GM19240 (cell line): ENCODE results near the gene ELAVL2.
"Not testable (repeated sequence)": the region's sequence is repeated elsewhere in the genome, so short reads cannot be mapped to it uniquely, and the experiment has no call there.

ENCODE experiments used
- DNase-seq: peaks from one replicate; pipeline ENCODE4 v3.0.0; 2011; ENCODE audit warnings: low spot score; ENCODE audit not compliant: insufficient read length

The ELAVL2 gene

DNA sequence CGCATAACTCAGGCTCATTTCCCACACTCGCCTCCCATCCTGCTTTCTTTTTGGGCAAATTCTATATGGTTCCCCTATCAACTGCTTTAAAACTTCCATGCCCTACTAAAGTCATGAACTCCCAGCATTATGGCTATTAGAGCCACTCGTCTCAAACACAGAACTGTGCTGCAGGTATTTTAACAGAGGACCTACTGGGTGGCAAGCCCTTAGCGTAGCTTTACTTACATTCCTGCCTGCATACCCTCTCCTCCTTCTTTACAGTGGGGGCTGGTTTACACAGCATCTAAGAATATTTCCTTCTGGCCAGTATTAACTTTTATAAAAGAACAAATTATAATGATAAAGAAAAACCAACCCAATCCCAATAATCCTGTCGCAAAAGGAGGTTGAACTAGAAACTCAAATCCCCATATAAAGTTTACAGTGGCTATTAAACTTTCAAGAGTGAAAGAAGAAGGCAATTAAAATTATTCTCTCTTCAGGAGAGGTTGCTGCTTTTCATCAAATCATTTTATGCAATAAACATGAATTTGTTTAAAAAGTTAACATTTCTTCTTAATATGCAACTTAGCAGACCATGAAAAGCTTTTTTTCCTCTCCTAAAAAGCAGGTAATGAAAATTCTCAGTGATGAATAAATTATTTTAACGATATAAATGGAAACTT, 100.6 kb downstream of the ELAVL2 start:
- no peak for DNase-seq

DNA sequence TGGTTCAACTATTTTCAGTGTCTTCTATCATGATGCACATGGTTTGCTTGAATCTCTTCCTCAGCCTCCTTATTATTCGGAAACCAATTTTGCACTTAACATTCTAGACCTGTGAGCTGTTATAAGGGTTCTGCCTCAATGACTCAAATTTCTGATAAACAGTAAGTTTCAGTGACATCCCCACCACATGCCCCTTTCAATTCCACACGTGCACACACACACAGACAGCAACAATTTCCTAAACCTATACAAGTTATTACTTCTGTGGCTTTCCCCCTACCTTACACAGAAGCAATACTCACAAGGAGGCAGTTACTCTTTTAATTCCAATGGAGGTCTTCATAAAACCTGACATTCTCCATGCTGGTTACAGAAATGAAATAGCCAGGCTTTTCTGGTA, 102.4 kb downstream of the ELAVL2 start:
- DNase-seq, result no peak

DNA sequence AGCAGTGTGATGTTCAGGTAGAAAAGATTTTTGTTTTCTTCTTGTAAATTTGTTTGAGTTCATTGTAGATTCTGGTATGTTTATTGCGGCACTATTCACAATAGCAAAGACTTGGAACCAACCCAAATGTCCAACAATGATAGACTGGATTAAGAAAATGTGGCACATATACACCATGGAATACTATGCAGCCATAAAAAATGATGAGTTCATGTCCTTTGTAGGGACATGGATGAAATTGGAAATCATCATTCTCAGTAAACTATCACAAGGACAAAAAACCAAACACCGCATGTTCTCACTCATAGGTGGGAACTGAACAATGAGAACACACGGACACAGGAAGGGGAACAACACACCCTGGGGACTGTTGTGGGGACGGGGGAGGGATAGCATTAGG, 103.0 kb downstream of the ELAVL2 start:
- DNase-seq, result not testable (repeated sequence)

- no peak for DNase-seq
Measured at GRCh38 chr9:23721466-23721865, 104.6 kb downstream of the ELAVL2 start.

- DNase-seq, result no peak
Measured at GRCh38 chr9:23717505-23717904, 108.5 kb downstream of the ELAVL2 start.

GRCh38 chr9:23707249-23707648, 118.8 kb downstream of the ELAVL2 start:
- DNase-seq, result no peak

DNA sequence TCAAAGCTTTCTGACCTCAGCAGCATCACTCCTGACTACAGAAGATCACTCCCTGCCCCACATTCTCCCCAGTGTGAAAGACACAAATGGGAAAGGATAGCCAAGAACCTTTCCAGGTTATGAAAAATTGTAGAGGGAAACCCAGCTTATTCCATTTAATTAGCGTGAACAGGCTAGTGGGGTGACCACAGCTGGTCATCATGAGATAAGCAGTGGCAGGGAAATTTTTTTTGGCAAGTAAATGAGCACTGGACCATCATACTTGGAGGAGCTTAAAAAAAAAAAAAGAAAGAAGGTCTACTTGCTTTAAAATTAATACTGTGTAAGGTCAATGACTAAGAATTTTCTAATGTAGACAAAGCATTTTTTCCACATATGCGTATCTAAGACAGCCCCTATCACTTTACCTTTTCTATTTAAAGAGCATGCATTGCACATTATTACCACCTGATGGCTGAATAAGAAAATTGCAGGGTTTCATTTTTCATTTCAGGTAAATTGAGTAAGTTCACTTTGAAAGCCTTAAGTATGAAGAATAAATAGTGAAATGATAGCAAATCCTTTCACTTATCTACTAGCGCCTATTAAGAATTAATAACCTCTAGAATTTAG, 123.6 kb downstream of the ELAVL2 start:
- no peak for DNase-seq

DNA sequence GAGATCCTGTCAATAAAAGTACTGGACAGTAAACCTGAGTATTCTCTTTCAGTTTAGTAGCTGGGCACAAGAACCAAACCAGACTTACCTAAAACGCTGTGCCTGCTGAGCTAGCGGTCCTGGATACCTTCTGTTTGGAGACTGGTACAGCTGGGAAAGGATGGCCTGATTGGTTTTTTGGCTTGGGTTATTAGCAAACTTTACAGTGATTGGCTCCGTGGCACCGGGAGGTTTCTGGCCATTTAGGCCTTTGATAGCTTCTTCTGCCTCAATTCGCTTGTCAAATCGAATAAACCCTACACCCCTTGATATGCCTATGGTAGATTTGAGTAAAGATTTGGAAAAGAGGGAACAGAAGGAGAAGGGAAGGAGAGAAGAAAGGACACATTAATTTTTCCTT, 124.7 kb downstream of the ELAVL2 start:
- DNase-seq, result no peak

GRCh38 chr9:23700359-23700758, 125.7 kb downstream of the ELAVL2 start:
- DNase-seq, result no peak

GRCh38 chr9:23698161-23698560, 127.9 kb downstream of the ELAVL2 start:
- DNase-seq, result no peak

DNA sequence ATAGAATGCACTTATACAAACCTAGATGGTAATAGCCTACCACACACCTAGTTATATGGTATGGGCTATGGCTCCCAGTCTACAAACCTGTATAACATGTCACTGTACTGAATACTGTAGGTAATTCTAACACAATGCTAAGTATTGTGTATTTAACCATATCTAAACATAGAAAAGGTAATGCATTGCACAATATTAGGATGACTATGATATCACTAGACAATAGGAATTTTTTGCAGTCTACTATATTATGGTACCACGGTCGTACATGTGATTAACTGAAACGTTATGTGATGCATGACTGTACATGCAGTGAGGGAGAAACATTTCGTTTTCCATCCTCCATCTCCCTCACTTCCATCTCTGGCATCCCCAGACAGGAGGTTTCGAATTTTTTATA, 130.5 kb downstream of the ELAVL2 start:
- no peak for DNase-seq

DNA sequence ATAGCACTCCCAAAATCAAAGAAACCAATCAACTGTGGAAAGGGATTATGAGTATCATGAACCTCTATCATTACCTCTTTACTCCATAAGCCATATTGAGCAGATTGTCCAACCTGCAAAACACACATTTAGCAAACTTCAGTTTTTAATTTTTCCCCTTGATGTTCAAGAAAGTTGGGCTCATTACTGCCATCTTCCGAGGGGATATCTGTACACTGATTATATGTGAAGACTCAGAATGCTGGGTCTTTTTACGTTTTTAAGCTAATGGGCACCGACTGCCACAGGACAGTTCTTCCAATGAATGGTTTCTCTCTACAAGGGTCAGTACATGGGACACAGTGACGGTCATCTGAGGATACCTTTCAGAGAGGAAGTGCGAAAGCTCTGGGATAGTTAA, 132.7 kb downstream of the ELAVL2 start:
- DNase-seq, result no peak

GRCh38 chr9:23686896-23687295, 139.1 kb downstream of the ELAVL2 start:
- DNase-seq, result no peak

DNA sequence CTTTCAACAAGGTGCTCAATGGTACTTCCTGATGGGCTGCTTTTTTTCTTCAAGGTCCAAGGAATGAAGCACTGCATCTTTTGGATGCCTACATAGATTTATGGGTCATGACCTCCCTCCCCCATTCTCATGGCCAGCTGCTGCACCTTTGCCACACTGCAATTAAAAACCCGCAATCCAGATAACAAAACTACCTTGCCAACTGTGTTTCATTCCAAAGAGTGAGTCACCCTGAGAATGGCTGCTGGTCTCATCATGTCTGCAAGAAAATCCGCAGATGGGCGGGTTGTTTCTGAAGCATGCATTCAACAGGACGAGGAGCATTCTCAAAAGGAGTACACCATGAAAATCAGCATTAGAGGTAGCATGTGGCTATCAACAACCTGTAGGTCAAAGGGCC, 139.8 kb downstream of the ELAVL2 start:
- DNase-seq, result no peak

DNA sequence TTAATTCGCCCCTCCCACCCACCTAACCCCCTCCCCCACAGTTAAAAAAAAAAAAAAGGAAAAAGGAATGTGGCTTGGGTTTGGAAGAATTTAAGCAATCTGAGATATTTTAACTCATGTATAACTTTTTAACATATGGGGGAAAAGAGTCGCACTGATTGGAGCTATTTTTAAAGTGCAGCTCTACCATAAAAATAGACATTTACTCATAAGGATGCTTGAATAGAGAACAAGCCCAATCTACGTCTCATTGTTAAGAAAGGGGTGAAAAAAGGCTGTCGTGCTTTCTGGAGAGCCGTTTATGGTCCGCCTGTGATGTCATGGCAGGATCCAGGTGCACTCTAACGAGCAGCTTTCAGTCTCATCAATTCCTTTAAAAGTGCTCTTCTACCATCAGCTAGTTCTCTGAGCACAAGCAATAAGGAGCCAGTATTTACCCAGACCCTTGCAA, 142.4 kb downstream of the ELAVL2 start:
- DNase-seq, result no peak

DNA sequence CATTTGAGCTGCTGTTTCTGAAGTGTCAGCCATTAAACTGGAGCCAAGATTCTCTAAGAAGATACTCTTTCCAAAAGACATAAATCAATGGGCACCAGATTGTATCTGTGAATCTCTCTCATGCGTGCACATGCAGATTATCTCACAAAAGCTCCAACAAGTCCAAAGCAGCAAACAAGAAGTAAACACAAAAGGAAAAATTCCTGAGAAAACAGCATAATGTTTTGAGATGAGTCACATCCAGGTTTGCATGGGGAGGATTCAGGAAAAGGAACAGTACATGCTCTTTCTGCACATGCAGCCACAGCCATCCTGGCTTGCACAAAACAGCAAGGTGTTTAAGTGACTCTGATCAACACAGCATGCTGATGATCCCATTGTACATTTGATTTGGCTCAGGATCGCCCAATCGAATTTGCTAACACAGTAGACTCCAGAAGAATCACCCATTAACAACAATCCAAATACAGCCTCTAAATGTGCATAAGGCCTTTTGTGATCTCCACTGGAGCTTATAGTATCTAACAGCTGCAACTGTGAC, 143.1 kb downstream of the ELAVL2 start:
- DNase-seq, result no peak

- no peak for DNase-seq
Measured at GRCh38 chr9:23682352-23682751, 143.7 kb downstream of the ELAVL2 start.

- no peak for DNase-seq
Measured at GRCh38 chr9:23677446-23677845, 148.6 kb downstream of the ELAVL2 start.

- no peak for DNase-seq
Measured at GRCh38 chr9:23674016-23674585, 151.9 kb downstream of the ELAVL2 start.

DNA sequence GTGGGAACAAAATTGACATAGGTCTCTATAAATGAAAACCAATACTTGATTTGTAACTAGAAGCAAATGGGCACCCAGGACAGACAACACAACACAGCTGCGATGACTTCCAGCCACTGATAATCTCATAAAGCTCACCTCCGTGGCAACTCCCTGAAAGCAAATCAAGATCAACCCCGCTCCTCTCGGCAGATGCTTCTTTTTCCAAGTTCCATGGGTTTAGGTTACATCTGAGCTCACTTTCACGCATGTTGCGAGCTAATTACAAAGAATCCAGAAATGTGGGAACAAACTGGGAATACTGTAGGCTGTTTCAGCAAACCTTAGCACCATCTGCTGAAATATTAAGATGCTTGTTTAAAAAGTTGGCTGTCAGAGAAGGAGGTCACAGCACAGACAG, 153.9 kb downstream of the ELAVL2 start:
- no peak for DNase-seq

DNA sequence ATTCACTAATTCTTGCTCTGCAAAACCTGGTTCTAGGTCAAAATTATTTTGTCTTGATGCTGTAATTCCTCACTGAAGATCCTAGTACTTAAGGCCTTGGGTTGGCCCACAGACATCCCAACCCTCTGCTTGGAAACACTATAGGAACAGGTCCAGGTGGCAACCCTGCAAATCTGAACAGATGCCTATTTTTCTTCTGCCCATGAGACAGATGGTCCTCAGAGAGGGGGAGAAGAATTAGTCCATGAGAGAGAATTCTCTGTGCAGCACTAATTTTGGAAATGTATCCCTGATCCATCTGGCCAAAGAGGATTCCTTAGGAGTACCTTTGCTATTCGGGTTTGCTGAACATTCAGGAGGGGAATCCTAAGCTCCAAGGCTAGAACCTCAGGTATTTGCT, 156.3 kb downstream of the ELAVL2 start:
- no peak for DNase-seq

DNA sequence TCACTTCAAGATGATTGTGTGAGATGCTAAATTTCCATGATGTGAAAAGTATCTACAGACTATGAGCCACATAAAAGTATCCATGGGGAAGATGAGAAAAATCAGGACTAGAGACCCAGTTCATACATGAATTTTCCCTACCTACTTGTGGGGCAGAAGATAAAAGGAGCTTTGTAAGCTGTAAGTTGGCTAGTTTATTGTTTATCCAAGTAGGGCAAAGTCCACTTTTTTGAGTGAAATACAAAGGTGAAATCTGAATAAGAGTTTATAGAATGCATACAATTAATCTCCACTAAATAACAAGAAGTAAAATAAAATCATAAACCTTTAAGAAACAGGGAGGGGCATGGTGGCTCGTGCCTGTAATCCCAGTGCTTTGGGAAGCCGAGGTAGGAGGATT, 160.4 kb downstream of the ELAVL2 start:
- DNase-seq, result no peak

DNA sequence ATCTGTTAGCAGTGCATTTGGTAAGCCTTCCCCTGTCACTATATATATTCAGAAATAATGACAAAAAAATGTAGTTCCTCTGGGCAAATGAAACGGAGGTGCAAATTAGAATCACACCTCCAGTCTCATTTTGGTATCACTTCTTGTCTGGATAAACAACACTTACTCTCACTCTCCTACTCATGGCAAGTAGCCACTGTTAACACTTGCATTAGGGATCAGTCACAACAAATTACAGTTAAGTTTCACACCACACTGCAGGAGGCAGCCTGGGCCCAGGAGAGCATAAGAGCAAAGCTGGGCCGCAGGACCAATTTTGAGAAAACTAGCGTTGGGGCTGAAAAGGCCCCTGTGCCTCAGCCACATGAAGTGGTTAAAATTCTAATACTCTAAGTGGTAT, 161.0 kb downstream of the ELAVL2 start:
- DNase-seq, result no peak
